Parathyroid adenoma (tissue), 2 donors: ENCODE results near the gene NR2C2AP.

ENCODE experiments used
- H2AFZ ChIP-seq: fragments of 300-600 bp; sonication (generic); one replicate; pipeline ENCODE4 v1.7.0; 2017; ENCODE audit warnings: antibody characterized with exemption, mild to moderate bottlenecking
- H3K27ac ChIP-seq: fragments of 300-600 bp; sonication (generic); one replicate; pipeline ENCODE4 v1.7.0; 2017
- H3K27me3 ChIP-seq: fragments of 300-600 bp; sonication (generic); one replicate; pipeline ENCODE4 v1.7.0; 2017; ENCODE audit warnings: low read length; ENCODE audit not compliant: control insufficient read depth, insufficient read depth
- H3K36me3 ChIP-seq: fragments of 300-600 bp; sonication (generic); one replicate; pipeline ENCODE4 v1.7.0; 2017; ENCODE audit warnings: low read length; ENCODE audit not compliant: control insufficient read depth, insufficient read depth
- H3K4me1 ChIP-seq: fragments of 300-600 bp; sonication (generic); one replicate; pipeline ENCODE4 v1.7.0; 2017; ENCODE audit warnings: control low read depth
- H3K4me2 ChIP-seq: fragments of 300-600 bp; sonication (generic); one replicate; pipeline ENCODE4 v1.7.0; 2017; ENCODE audit warnings: low read length
- H3K4me3 ChIP-seq: fragments of 300-600 bp; sonication (generic); one replicate; pipeline ENCODE4 v1.7.0; 2017; ENCODE audit warnings: low read depth, low read length
- H3K79me2 ChIP-seq: fragments of 300-600 bp; sonication (generic); one replicate; pipeline ENCODE4 v1.7.0; 2017; ENCODE audit warnings: control low read depth
- H3K9ac ChIP-seq: fragments of 300-600 bp; sonication (generic); one replicate; pipeline ENCODE4 v1.7.0; 2017; ENCODE audit warnings: mild to moderate bottlenecking
- H3K9me3 ChIP-seq: fragments of 300-600 bp; sonication (generic); one replicate; pipeline ENCODE4 v1.7.0; 2017; ENCODE audit warnings: low read length; ENCODE audit not compliant: control insufficient read depth
- TF ChIP-seq, protein P1 (sequence below): fragments of 300-600 bp; sonication (generic); IDR thresholded peaks from one replicate; pipeline ENCODE4 v1.7.0; 2017; ENCODE audit warnings: antibody characterized with exemption, mild to moderate bottlenecking
- donor health status: primary hyperparathyroidism.

NR2C2AP gene

DNA sequence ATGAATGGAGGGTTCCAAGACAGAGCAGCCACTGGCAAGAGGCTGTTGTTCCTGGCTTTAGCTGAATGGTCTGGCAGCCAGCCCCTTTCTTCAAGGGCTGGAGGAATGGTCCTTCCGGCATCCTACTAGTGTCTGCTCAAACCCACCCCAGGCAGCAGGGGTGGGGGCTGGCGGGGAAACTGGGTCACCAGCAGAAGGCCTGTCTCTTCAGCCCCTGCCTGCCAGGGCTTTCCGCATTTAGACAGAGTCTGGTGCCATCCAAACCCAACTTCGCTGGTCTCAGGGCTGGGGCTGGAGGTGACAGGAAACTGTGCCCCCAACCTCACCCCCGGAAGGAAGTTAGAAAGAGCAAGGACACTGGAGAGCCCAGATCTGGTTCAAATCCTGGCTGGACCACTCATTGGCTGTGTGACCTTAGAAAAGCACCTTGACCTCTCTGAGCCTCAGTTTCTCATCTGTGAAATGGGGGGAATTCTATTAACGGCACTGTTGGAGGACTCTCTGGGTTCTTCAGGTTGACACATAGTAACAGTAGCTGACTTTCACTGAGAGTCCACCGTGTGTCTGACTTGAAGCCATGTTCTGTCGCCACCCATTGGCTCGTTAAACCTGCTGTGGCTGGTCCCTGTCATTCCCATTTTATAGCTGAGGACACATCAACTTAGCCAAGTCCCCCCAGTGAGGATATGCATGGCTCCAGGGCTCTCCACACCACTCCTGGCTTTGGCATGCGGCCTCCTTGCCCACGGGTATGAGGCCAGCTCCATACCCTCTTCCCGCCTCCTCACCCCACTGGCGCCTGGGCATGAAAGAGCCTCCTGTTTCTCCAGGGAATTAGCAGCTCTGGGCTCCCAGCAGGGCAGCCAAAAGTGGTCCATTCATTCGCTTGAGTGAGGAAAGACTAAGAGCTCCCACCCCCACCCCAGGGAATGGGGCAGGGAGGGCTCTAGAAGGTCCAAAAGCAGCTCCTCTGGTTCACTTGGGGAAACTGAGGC, 2.5 kb upstream of the NR2C2AP start:
- H3K4me3 ChIP-seq = no peak overlapping the region
- peaks cover 5% of the 10 kb centered on the region for H3K4me1 ChIP-seq
- H2AFZ ChIP-seq = no peak overlapping the region
- H3K79me2 ChIP-seq = no peaks in the 10 kb centered on the region
- H3K36me3 ChIP-seq = no peaks in the 10 kb centered on the region
- H3K27me3 ChIP-seq = no peaks in the 10 kb centered on the region
- H3K27ac ChIP-seq = no peak overlapping the region
- TF ChIP-seq, protein P1, sequence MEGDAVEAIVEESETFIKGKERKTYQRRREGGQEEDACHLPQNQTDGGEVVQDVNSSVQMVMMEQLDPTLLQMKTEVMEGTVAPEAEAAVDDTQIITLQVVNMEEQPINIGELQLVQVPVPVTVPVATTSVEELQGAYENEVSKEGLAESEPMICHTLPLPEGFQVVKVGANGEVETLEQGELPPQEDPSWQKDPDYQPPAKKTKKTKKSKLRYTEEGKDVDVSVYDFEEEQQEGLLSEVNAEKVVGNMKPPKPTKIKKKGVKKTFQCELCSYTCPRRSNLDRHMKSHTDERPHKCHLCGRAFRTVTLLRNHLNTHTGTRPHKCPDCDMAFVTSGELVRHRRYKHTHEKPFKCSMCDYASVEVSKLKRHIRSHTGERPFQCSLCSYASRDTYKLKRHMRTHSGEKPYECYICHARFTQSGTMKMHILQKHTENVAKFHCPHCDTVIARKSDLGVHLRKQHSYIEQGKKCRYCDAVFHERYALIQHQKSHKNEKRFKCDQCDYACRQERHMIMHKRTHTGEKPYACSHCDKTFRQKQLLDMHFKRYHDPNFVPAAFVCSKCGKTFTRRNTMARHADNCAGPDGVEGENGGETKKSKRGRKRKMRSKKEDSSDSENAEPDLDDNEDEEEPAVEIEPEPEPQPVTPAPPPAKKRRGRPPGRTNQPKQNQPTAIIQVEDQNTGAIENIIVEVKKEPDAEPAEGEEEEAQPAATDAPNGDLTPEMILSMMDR = no peak
- no peak overlapping the region for H3K9ac ChIP-seq
- no peaks in the 10 kb centered on the region for H3K9me3 ChIP-seq
- H3K4me2 ChIP-seq = no peak overlapping the region

DNA sequence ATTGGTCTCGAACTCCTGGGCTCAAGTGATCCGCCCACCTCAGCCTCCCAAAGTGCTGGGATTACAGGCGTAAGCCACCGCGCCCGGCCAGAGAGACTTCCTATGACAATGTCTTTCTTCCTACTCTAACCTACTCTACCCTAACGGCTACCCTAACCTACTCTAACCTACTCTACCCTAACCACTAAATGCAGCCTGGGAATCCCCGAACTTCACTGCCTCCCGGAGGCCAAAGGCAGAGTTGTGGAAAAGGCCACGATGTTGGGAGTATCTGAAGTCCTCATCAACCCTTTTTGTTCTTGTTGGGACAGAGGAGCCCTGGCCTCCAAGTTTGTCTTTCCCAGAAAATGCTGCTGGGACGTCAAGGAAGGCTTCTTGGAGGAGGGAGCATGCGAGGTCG, 967 bp upstream of the NR2C2AP start:
- Histone ChIP-seq H3K4me2 (no peak overlapping the region), H2AFZ (peak overlapping the region; percentile 46), H3K4me3 (no peak overlapping the region), H3K9me3 (no peaks in the 10 kb centered on the region), H3K27me3 (no peaks in the 10 kb centered on the region), H3K79me2 (no peaks in the 10 kb centered on the region), H3K4me1 (peaks cover 5% of the 10 kb centered on the region), H3K9ac (no peak overlapping the region), H3K27ac (no peak overlapping the region), H3K36me3 (no peaks in the 10 kb centered on the region)
- TF ChIP-seq, protein P1 = no peak

DNA sequence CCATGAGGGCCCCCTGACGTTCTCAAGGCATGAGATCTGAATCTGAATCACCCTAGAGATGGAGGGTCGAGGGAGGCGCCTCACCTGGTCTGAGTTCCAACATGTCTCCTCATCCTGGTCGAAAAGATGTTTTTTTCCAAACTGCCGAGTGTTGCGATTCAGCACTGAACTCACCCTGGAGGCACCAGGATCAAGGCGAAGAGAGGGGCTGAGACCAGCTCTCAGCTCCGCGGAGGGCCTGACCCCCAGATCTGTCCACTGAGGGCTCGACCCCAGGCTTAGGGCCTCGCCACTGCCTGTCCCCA, 555 bp downstream of the NR2C2AP start:
- no peaks in the 10 kb centered on the region for H3K79me2 ChIP-seq
- no peak overlapping the region for H3K9ac ChIP-seq
- no peaks in the 10 kb centered on the region for H3K9me3 ChIP-seq
- peaks cover 5% of the 10 kb centered on the region for H3K4me1 ChIP-seq
- H3K36me3 ChIP-seq = no peaks in the 10 kb centered on the region
- H3K27ac ChIP-seq = peak overlapping the region; percentile 67
- TF ChIP-seq, protein P1 = no peak
- peak overlapping the region; percentile 85 for H2AFZ ChIP-seq
- peak overlapping the region; percentile 90 for H3K4me2 ChIP-seq
- H3K27me3 ChIP-seq = no peaks in the 10 kb centered on the region
- H3K4me3 ChIP-seq = peak overlapping the region; percentile 70

DNA sequence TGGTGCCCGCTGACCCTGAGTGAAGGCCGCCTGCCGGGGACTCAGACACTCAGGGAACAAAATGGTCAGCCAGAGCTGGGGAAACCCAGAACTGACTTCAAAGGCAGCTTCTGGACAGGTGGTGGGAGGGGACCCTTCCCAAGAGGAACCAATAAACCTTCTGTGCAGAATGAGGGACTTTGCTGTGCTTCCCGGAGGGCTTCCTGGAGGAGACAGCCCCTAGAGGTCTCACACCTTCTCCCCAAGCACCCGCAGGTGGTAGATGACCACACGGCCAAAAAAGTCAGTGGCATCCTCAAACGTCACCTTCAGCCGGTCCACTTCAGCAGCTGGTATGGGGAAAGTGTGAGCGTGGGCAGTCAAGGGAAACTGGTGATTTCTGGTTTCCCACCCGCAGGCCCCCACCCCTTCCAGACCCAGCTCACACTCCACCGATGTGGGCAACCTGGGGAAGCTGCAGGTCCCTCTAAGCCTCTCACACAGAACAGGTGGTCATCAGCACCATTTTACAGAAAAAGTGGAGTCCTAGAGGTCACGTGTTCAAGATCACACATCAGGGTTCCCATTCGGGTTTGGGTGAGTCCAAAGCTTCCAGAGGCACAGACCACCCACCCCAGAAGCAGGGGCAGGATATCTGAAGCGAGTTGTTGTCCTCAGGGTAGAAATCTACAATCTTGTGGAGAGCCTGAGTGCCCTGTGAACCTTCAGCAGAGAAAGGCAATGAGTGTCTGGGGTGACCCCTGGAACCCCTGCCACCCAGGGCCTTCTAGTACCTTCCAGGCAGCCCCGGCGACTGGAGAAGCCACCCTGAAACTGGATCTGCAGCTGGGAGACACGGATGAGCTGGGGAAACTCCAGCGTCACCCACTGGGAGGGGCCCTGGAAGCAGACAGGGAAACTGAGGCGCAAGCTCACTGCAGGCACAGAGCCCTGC, 1.2 kb downstream of the NR2C2AP start:
- Histone ChIP-seq H3K9ac (no peak overlapping the region), H3K4me1 (peaks cover 5% of the 10 kb centered on the region), H3K36me3 (no peaks in the 10 kb centered on the region), H3K9me3 (no peaks in the 10 kb centered on the region), H3K27me3 (no peaks in the 10 kb centered on the region), H3K79me2 (no peaks in the 10 kb centered on the region), H3K4me2 (no peak overlapping the region), H2AFZ (peak overlapping the region; percentile 85), H3K4me3 (no peak overlapping the region), H3K27ac (no peak overlapping the region)
- TF ChIP-seq, protein P1 = no peak
